ENCODE measurements around the gene ZBTB38. TPM values are rescaled to one million over a fixed set of nuclear protein-coding genes. Genes with fewer than 3 reads are reported as not detected.
A peak's percentile ranks its signal among the peaks of the same experiment; 100 is the strongest.

ZBTB38 gene
- total RNA-seq, 1 donor from 2014 or later, result 9.3 TPM

DNA sequence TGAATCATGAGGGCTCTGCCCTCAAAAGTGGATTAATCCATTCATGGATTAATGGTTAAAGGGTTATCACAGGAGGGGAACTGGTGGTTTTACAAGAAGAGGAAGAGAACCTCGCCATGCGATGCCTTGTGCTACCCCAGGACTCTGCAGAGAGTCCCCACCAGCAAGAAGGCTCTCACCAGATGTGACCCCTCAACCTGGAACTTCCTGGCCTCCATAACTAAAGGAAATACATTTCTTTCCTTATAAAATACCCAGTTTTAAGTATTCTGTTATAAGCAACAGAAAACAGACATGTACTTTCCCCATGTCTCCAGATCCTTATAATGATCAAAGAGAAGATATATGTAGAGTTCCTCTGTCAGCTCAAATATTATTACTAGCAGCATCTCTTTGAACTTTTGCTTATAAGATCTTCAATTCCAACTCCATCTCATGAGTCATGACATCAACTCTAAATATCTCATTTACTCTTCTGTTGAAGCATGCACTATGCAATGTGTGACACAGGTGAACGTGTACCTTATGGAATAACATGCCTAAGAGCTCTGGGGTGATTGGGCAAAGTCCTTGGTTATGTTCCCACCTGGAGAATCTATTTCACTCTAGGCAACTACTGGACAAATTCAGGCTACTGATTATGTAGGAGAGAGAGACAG, 37.5 kb upstream of the ZBTB38 start:
- no peak overlapping the region for H3K27ac Mint-ChIP-seq (ENCODE audit: unreplicated experiment)
- TF ChIP-seq, protein P1, sequence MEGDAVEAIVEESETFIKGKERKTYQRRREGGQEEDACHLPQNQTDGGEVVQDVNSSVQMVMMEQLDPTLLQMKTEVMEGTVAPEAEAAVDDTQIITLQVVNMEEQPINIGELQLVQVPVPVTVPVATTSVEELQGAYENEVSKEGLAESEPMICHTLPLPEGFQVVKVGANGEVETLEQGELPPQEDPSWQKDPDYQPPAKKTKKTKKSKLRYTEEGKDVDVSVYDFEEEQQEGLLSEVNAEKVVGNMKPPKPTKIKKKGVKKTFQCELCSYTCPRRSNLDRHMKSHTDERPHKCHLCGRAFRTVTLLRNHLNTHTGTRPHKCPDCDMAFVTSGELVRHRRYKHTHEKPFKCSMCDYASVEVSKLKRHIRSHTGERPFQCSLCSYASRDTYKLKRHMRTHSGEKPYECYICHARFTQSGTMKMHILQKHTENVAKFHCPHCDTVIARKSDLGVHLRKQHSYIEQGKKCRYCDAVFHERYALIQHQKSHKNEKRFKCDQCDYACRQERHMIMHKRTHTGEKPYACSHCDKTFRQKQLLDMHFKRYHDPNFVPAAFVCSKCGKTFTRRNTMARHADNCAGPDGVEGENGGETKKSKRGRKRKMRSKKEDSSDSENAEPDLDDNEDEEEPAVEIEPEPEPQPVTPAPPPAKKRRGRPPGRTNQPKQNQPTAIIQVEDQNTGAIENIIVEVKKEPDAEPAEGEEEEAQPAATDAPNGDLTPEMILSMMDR (IDR thresholded peaks at IDR 0.05; ENCODE audit: partially characterized antibody, unreplicated experiment), result no peak
- H3K27me3 Mint-ChIP-seq (ENCODE audit: unreplicated experiment), result peaks cover 5% of the 10 kb centered on the region
- DNase-seq, result no peak
- H3K9me3 Mint-ChIP-seq (ENCODE audit: unreplicated experiment), result peaks cover 6% of the 10 kb centered on the region
- no peaks in the 10 kb centered on the region for H3K36me3 Mint-ChIP-seq (ENCODE audit: unreplicated experiment)
- H3K4me1 Mint-ChIP-seq (ENCODE audit: low read depth, unreplicated experiment), result peaks cover 20% of the 10 kb centered on the region
- no peak overlapping the region for H3K4me3 Mint-ChIP-seq (ENCODE audit: unreplicated experiment)

DNA sequence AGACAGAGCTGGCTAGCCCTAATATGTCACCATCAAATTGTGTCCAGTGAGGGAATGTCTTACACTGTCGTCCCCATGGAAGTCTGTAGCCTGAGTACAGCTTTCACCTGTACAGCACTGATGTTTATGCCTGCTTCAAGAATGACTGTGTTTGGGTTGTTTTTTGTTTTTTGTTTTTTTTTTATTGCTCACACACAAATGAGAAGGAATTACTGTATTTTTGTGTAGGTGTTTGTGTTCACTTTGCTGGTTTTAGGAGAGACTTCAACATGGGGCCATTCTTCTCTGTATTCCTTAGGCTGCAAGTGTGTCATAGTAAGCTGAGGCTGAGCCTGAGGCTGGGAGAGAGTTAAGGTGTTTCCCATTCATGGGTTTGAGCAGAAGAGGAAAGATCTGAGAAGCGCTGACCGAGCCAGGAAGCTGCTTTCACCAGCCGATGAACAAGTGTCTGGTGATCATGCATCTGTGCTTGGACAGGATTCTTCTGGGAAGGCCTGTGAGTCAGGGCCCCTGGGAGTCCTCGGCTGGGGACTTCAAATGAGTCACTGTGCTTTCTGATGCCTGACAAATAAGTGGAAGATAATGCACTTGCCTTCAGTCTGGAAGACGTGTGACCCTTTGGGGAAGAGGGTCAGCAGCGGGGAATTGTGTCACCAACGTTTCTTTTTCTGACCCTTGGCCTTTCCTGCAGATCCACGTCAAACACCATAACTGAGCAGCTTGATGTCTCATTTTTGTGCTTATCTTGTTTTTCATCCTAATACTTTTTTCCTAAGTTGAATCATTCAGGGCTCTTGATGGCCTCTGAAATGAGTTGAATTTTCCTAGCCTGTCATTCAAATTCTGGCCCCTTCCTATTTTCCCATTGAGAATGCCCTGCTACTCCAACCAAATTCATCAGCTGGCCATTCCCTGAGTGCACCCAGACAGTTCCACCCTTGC, 36.7 kb upstream of the ZBTB38 start:
- Mint-ChIP-seq H3K27me3 (ENCODE audit: unreplicated experiment) (peaks cover 5% of the 10 kb centered on the region), H3K9me3 (ENCODE audit: unreplicated experiment) (peaks cover 6% of the 10 kb centered on the region), H3K27ac (ENCODE audit: unreplicated experiment) (peak overlapping the region; percentile 10), H3K36me3 (ENCODE audit: unreplicated experiment) (no peaks in the 10 kb centered on the region), H3K4me1 (ENCODE audit: low read depth, unreplicated experiment) (peaks cover 20% of the 10 kb centered on the region), H3K4me3 (ENCODE audit: unreplicated experiment) (peak overlapping the region; percentile 48)
- TF ChIP-seq, protein P1 (IDR thresholded peaks at IDR 0.05; ENCODE audit: partially characterized antibody, unreplicated experiment), result no peak
- DNase-seq, result peak; percentile 49

DNA sequence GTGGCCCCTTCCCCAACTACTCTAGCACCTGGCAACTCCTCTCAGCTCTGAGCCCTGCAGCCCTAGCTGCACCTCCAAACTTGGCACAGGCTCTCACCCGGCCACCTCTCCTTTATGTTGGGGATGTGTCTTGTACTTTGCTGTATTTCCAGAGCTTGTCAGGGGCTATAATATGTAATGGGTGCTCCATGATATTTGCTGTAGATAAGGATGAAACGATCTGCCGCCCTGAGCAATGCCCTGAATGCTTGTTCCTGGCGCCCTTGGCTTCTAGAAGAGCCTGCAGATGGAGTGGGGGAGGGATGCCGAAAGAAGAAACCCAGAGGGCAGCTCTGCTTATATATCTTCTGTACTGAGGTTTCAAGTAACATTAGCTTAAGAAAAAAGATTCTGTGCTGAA, 35.9 kb upstream of the ZBTB38 start:
- Mint-ChIP-seq H3K4me3 (ENCODE audit: unreplicated experiment) (peak overlapping the region; percentile 48), H3K36me3 (ENCODE audit: unreplicated experiment) (no peaks in the 10 kb centered on the region), H3K27me3 (ENCODE audit: unreplicated experiment) (peaks cover 7% of the 10 kb centered on the region), H3K27ac (ENCODE audit: unreplicated experiment) (peak overlapping the region; percentile 7), H3K4me1 (ENCODE audit: low read depth, unreplicated experiment) (peaks cover 24% of the 10 kb centered on the region), H3K9me3 (ENCODE audit: unreplicated experiment) (peaks cover 6% of the 10 kb centered on the region)
- TF ChIP-seq, protein P1 (IDR thresholded peaks at IDR 0.05; ENCODE audit: partially characterized antibody, unreplicated experiment), result no peak
- DNase-seq, result no peak

GRCh38 chr3:141333836-141334626, 34.3 kb upstream of the ZBTB38 start:
- Mint-ChIP-seq H3K9me3 (ENCODE audit: unreplicated experiment) (peaks cover 6% of the 10 kb centered on the region), H3K36me3 (ENCODE audit: unreplicated experiment) (no peaks in the 10 kb centered on the region), H3K27me3 (ENCODE audit: unreplicated experiment) (peaks cover 8% of the 10 kb centered on the region), H3K27ac (ENCODE audit: unreplicated experiment) (no peak overlapping the region), H3K4me1 (ENCODE audit: low read depth, unreplicated experiment) (peaks cover 24% of the 10 kb centered on the region), H3K4me3 (ENCODE audit: unreplicated experiment) (no peak overlapping the region)
- TF ChIP-seq, protein P1 (IDR thresholded peaks at IDR 0.05; ENCODE audit: partially characterized antibody, unreplicated experiment), result no peak
- DNase-seq, result no peak
